GM12865 (cell line): ENCODE measurements around the gene DUSP28.
"Not testable (repeated sequence)": the region's sequence is repeated elsewhere in the genome, so short reads cannot be mapped to it uniquely, and the experiment has no call there.

Experiments
- DNase-seq: peaks from one replicate; pipeline ENCODE4 v3.0.0; 2010; ENCODE audit warnings: low read depth
- H3K4me3 ChIP-seq: 2 replicates; pipeline ENCODE4 v1.5.1; 2011; ENCODE audit warnings: mild to moderate bottlenecking, low read depth, low read length, control low read depth
- CTCF ChIP-seq: IDR thresholded peaks from 2 replicates; pipeline ENCODE4 v1.5.1; 2011; ENCODE audit warnings: low read length, control low read depth, low read depth, inconsistent platforms; ENCODE audit not compliant: insufficient read depth; ENCODE audit errors: missing control alignments

Gene DUSP28

DNA sequence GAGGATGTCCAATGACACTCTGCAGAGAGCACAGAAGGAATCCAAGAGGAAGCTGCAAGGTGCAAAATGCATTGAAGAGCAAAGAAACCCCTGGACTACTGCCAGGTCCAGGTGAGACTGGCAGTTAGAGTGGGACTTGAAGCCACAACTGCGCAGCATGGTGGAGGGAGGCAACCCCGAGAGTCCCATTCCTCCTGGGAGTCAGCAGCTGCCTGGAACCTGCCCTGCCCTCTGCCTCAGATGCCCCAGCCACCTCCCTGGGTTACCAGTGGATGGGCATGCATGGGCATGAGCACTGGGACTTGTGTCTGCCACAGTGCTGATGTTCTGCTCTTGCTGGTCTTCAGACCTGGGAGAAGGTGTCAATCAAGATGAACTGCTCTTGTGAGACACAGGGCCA is 45.5 kb upstream of the DUSP28 start:
- H3K4me3 ChIP-seq = no peak overlapping the region
- DNase-seq = no peak
- no peak for TF ChIP-seq CTCF

DNA sequence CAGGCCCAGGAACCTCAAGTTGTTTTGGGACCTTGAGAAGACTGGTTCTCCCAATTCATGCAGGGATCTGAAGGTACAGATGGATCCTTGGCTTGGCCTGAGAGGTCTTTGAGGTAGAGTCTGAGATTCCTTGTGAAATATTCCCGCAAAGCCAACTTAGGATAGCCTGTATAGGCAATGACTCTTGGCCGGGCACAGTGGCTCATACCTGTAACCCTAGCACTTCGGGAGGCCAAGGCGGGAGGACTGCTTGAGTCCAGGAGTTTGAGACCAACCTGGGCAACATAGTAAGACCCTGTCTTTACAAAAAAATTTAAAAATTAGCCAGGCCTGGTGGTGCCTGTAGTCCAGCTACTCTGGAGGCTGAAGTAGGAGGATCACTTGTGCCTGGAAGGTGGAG is 42.8 kb upstream of the DUSP28 start:
- no peak for DNase-seq
- no peak overlapping the region for H3K4me3 ChIP-seq
- TF ChIP-seq CTCF = no peak

GRCh38 chr2:240518981-240519380 is 41.2 kb upstream of the DUSP28 start:
- no peak overlapping the region for H3K4me3 ChIP-seq
- no peak for DNase-seq
- no peak for TF ChIP-seq CTCF

DNA sequence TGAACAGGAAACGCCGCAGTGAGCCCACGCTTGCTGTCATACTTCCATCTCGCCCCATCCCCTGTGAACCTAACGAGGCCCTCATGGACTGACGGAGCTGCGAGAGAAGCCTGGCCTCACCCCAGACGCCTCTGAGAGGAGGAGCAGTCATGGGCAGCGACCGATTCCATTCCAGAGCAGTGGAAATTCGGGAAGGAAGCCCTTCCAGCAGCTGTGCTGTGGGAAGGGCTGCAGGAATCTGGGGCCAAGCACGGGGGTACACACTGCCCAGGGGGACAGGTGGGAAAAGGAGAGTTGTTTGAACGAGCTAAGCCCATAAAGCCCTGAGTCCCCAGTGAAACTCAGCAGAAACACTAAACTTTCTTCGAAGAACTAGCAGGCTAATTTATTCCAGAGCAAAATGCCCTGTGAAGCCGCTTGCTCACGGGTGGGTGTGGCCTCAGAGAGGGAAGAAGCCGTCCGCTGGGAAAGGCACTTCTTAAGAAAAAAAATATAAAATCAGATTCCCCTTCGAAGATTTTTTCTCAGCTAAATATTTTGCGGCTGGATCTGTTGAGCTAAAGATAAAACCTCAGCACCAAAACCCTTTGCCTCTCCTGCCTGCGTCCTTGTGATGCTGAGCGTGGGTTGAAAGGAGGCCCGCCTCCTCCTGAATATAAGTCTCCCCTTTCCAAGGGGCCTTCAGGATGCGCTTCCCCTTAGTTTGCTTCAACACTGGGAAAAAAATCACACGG is 40.6 kb upstream of the DUSP28 start:
- no peak for DNase-seq
- no peak overlapping the region for H3K4me3 ChIP-seq
- TF ChIP-seq CTCF = no peak

DNA sequence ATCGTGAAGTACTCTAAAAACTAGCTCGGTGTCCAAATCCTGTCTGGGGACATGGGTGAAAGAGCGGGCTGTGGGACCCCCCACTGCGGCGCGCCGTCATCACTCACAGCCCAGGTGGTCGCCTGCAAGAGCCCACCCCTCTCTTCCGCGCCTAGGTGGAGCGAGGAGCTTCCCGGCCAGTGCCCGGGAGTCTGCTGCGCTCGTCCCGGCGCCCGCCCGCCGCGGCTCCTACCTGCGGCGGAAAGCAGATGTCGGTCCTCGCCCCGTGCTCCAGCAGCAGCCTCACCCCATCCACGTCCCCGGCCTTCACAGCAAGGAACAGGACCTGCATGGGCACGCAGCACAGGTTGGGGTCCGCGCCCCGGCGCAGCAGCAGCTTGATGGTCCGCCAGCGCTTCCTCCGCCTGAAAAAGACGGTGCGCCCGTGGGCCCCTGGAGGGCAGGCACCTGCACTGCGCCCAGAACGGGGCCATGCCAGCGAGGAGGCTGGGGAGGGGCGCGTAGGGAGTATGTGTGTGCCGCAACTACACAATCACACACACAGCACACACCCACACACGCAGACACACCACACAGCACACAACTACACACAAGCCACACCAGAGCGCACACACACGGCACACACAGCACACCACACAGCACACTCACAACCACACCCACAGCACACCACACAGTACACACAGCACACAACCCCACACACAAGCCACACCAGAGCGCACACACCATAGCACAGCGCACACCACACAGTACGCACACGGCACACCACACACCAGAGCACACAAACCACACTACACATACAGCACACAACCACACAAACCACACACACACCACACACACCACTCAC is 39.8 kb upstream of the DUSP28 start:
- no peak overlapping the region for H3K4me3 ChIP-seq
- DNase-seq = no peak
- TF ChIP-seq CTCF = no peak

GRCh38 chr2:240520974-240521350 is 39.2 kb upstream of the DUSP28 start:
- no peak for DNase-seq
- no peak overlapping the region for H3K4me3 ChIP-seq
- TF ChIP-seq CTCF = no peak

DNA sequence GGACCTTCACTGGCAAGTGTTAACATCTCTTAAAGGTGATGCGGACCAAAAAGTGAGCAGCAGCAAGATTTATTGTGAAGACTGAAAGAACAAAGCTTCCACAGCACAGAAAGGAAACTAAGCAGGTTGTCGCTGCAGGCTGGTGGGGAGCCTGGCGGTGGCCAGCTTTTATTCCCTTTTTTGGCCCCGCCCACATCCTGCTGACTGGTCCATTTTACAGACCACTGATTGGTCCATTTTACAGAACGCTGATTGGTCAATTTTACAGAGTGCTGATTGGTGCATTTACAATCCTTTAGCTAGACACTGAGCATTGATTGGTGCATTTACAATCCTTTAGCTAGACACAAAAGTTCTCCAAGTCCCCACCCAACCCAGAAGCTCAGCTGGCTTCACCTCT is 38.3 kb upstream of the DUSP28 start:
- not testable (repeated sequence) for H3K4me3 ChIP-seq, DNase-seq
